Hematopoietic multipotent progenitor cell treated with erythropoietin and hydrocortisone succinate and interleukin-3 and kit ligand, for 8 days (in vitro differentiated cells): ENCODE results near the gene CYP2A7.
"Not testable (repeated sequence)": the region's sequence is repeated elsewhere in the genome, so short reads cannot be mapped to it uniquely, and the experiment has no call there.

Experiments used
- DNase-seq: peaks from one replicate; pipeline ENCODE4 v3.0.0-alpha.2; 2015

The CYP2A7 gene

GRCh38 chr19:40882062-40882461, at the start of gene CYP2A7:
Gene CYP2A7 (minus strand): TSS chr19:40882231. CDS start chr19:40882210, 21 bp downstream.
- DNase-seq, result not testable (repeated sequence)

- DNase-seq, result not testable (repeated sequence)
These were observed 48.8 kb upstream of the CYP2A7 start for GRCh38 chr19:40930799-40931198.

- DNase-seq, result not testable (repeated sequence)
These were observed 47.9 kb upstream of the CYP2A7 start for GRCh38 chr19:40929942-40930341.

- no peak for DNase-seq
These were observed 46.8 kb upstream of the CYP2A7 start for GRCh38 chr19:40928850-40929249.

GRCh38 chr19:40927567-40927966, 45.5 kb upstream of the CYP2A7 start:
- DNase-seq, result no peak

GRCh38 chr19:40926276-40926675, 44.2 kb upstream of the CYP2A7 start:
- not testable (repeated sequence) for DNase-seq

DNA sequence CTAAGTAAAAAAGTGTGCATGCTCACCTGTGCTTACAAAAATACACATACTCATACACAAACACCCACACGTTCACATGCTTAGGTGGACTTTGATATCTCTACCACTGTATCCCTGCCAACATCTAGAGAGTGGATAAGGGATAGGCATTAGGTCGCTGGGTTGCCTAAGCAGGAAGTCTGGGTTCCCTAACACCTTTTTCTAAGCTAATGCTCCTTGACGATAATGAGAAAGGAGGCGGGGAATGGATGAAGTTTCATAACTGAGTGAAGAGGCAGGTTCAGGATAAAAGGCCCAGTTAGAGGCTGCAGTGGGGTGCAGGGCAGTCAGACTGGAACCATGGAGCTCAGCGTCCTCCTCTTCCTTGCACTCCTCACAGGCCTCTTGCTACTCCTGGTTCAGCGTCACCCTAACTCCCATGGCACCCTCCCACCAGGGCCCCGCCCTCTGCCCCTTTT, 41.9 kb upstream of the CYP2A7 start:
- DNase-seq, result no peak

- DNase-seq, result not testable (repeated sequence)
These were observed 40.5 kb upstream of the CYP2A7 start for GRCh38 chr19:40922237-40923160.

- DNase-seq, result no peak
These were observed 39.2 kb upstream of the CYP2A7 start for GRCh38 chr19:40921005-40921897.

GRCh38 chr19:40920300-40921004, 38.4 kb upstream of the CYP2A7 start:
- no peak for DNase-seq

GRCh38 chr19:40919530-40920299, 37.7 kb upstream of the CYP2A7 start:
- DNase-seq, result not testable (repeated sequence)

- DNase-seq, result not testable (repeated sequence)
These were observed 36.3 kb upstream of the CYP2A7 start for GRCh38 chr19:40918303-40918702.

DNA sequence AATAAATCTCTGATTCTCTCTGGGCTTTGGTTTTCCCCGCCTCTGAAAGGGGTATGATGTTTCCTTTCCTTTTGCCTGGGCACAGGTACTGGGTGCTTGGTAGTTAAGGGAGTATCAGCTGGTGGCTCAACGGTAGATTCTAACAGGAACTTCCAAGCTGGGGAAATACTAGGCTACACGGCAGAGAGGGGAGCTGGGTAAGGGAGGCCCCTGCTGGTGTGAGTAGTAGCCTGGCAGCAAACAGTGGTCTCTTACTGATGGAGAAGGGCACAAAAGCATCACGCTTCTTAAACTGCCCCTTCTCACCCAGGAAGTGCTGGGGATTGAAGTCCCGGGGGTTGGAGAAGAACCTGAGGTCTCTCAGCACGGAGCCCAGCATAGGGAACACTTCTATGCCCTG, 26.9 kb upstream of the CYP2A7 start:
- DNase-seq, result peak; percentile 18

DNA sequence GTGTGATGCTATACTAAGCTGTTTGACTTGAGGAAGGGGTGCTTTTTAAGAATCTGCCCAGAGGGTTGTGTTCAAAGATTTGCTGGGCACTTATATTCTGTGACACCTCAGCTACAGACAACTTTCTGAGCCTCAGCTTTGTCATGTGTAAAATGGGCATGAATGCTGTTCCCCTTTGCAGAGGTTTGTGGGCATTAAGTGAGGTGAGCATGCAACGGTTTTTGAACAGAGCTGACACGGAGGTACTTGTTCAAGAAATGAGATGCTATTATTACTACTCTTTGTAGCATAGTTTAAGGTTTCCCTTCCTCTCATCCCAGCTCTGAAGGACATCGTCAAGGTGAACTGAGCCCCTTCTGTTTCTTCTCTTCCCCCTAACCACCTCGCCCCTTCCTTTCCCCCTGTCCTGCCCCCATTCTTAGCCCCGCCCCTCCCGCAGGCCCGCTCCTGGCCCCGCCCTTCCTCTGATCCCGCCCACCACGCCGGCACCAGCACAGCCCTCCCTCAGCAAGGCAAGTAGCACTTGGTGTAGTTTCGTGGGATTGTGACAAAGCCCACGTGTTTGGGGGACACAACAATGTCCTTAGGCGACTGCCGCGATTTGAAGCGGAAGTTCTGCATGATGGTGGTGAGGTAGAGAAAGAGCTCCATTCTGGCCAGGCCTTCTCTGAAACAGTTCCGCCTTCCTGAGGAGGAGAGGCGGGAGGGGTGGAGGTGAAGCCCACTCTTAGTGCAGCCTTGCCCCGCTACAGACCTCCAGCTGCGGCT, 26.1 kb upstream of the CYP2A7 start:
- no peak for DNase-seq

DNA sequence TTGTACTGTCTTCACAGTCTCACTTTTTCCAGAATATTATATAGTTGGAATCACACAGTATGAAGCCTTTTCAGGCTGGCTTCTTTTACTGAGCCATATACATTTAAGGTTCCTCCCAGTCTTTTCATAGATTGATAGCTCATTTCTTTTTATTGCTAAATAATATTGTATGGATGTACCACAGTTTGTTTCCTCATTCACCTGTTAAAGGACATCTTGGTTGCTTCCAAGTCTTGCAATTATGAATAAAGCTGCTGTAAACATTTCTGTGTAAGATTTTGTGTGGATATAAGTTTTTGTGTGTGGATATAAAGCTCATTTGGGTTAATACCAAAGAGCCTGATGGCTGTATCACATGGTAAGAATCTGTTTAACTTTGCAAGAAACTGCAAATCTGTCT, 24.5 kb upstream of the CYP2A7 start:
- no peak for DNase-seq

DNA sequence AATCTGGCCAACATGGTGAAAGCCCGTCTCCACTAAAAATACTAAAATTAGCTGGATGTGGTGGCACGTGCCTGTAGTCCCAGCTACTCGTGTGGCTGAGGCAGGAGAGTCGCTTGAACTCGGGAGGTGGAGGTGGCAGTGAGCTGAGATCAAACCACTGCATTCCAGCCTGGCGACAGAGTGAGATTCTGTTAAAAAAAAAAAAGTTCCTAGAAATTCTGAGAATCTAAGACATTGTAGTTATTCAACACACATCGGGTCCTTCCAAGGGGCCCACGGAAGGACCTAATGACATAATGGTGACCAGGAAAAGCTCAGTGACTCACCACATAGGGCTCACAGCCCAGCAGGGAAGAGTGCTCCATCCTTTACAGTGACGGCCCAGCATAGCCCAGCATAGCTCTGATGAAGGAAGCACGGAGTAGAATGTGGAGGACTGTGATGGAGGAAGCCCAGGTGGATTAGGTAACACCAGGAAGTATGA, 22.7 kb upstream of the CYP2A7 start:
- not testable (repeated sequence) for DNase-seq

DNA sequence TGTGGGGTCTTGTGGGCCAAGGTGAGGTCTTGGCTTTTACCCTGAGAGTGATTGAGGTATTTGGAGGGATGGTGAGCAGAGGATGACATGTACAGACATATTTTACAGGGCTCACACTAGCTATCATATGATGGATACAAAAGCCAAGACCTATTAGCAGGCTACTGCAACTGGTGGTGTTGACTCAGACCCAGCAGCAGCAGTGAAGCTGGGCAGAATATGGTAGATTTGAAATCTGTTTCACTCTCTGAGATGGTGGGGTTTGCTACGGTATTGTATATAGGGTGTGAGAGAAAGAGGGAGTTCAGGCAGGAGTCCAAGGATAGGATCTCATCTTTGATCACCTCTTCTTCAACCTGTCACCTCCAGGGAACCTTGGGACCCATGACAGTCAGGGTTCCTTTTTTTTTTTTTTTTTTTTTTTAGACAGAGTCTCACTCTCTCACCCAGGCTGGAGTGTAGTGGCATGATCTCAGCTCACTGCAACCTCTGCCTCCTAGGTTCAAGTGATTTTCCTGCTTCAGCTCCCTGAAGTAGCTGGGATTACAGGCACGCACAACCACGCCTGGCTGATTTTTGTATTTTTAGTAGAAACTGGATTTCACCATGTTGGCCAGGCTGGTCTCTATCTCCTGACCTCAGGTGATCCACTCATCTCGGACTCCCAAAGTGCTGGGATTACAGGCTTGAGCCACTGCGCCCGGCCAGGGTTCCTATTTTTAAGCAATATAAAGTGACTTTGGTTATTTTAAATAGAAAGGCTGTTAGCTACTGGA, 20.1 kb upstream of the CYP2A7 start:
- not testable (repeated sequence) for DNase-seq

DNA sequence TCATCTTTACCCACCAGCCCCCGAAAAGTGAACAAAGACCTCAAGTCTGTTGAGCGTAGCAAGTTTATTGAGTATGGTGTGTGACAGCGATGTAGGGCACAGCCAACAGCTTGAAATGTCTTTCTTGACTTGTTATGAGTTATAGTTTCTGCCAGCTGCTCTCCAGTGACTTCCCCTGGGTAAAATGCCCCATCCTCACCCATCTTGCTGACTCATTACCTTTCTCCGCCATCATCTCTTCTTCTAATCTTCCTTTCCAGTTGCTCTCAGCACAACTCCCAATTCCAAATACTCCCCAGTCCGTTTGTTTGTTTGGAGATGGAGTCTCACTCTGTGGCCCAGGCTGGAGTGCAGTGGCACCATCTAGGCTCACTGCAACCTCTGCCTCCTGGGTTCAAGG, 18.5 kb upstream of the CYP2A7 start:
- not testable (repeated sequence) for DNase-seq

DNA sequence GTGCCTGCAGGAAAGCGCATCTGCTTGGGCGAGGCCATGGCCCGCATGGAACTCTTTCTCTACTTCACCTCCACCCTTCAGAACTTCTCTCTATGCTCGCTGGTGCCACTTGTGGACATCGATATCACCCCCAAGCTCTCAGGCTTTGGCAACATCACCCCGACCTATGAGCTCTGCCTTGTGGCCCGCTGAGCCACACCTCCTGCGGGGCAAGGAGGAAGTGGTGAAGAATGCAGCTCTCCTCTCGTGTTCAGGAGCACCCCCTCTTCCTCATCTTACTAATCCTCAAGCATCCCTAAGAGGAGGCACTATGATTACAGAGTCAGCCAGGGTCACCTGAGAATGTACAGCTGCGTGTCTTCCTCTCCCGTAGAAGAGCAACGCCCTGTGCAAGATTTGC, 17.9 kb upstream of the CYP2A7 start:
- peak; percentile 18 for DNase-seq
